ENCODE data around the gene ITGB7. TPM values are rescaled to one million over a fixed set of nuclear protein-coding genes. Genes with fewer than 3 reads are reported as not detected.

ITGB7 gene
- total and polyA plus RNA-seq, 2 of the 4 experiments (the other 2 are of a cell fraction), result 0.18 to 0.44 TPM

DNA sequence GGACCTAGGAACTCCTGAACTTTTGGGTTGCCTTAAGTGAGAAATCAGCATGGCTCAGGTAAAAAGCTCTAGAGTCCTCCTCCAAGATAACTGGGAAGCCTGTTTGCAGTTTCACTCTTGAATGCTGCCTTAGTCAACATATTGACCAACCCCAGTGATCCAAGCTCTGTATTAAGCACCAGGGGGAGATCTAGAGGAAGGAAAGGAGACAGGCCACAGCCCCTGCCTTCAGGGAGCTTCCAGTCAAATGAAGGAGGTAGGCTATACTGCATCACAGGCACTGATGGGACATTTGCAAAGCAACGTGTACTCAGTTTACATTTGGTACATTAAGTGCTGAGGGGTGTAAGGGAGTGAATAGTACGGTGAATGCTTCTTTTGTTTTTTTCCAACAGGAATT, 25.1 kb downstream of the ITGB7 start:
- H2BK120ac ChIP-seq (ENCODE audit: low read depth, low read length), result peak overlapping the region; percentile 2; the same call in 1 of the 2 replicates
- peak overlapping the region; percentile 45 for H4K91ac ChIP-seq (ENCODE audit: insufficient read depth, low read depth, low read length)
- H3K9me3 ChIP-seq (ENCODE audit: control insufficient read depth, insufficient read depth, low read length), result no peaks in the 10 kb centered on the region
- peak overlapping the region; percentile 76 for H3K9ac ChIP-seq (ENCODE audit: low read depth, low read length)
- H2BK15ac ChIP-seq (ENCODE audit: low read depth, low read length), result no peak overlapping the region
- H3K27me3 ChIP-seq (ENCODE audit: control insufficient read depth, insufficient read depth, low read length), result no peaks in the 10 kb centered on the region
- peaks cover 36 to 66% of the 10 kb centered on the region in 2 experiments for H3K79me1 ChIP-seq (ENCODE audit: low read depth in 1 of 2, low read length in 2 of 2)
- intact Hi-C loops (cut with micrococcal nuclease), result loop anchor here (2.0 kb wide), 2 partner anchors 83 to 103 kb away; partner anchors contain the start of gene SPRYD3
- 83% methylated on average over 1 of the region's 2 CpGs; no CpG with 5 or more reads in 1 of the 2 experiments for WGBS, 2 experiments (ENCODE audit: extremely low coverage in 2 of 2, insufficient read length in 1 of 2)
- peak overlapping the region; percentile 75 for H2AK9ac ChIP-seq (replicated peaks; ENCODE audit: low read depth, low read length, poor library complexity)
- H3K4ac ChIP-seq (ENCODE audit: low read depth, low read length), result peak overlapping the region; percentile 81
- peak overlapping the region; percentile 7 to 53; a peak in 2 of 4 replicates for H4K8ac ChIP-seq (ENCODE audit: low read depth in 2 of 2, low read length in 2 of 2)
- in situ Hi-C loops (cut with MboI; ENCODE audit: low sequenced_read_pairs), result no loop called here
- peak overlapping the region; percentile 64; the same call in 1 of the 2 replicates for H2AK5ac ChIP-seq (ENCODE audit: low read depth, low read length)
- H3K9me1 ChIP-seq (ENCODE audit: insufficient read depth, low read length), result peaks cover 12% of the 10 kb centered on the region
- H3K4me1 ChIP-seq (ENCODE audit: control insufficient read depth, insufficient read depth, low read length), result peaks cover 17% of the 10 kb centered on the region
- H2BK20ac ChIP-seq (ENCODE audit: low read depth, low read length), result no peak overlapping the region
- peak overlapping the region; percentile 87; the same call in 1 of the 2 replicates for H3K27ac ChIP-seq (ENCODE audit: insufficient read depth, low read length)
- TF ChIP-seq NFE2L2 (IDR thresholded peaks at IDR 0.05; ENCODE audit: low read depth, low read length), result no peak
- no peak for TF ChIP-seq CTCF (conservative IDR thresholded peaks at IDR 0.05; ENCODE audit: low read depth, low read length)
- TF ChIP-seq, protein P1, sequence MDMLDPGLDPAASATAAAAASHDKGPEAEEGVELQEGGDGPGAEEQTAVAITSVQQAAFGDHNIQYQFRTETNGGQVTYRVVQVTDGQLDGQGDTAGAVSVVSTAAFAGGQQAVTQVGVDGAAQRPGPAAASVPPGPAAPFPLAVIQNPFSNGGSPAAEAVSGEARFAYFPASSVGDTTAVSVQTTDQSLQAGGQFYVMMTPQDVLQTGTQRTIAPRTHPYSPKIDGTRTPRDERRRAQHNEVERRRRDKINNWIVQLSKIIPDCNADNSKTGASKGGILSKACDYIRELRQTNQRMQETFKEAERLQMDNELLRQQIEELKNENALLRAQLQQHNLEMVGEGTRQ (IDR thresholded peaks at IDR 0.05; ENCODE audit: low read depth, low read length), result no peak
- no peak for TF ChIP-seq RFX5 (IDR thresholded peaks at IDR 0.05; ENCODE audit: low read depth, low read length)
- TF ChIP-seq MAFK (IDR thresholded peaks at IDR 0.05; ENCODE audit: low read depth, low read length), result no peak
- no peak for TF ChIP-seq MXI1 (IDR thresholded peaks at IDR 0.05; ENCODE audit: borderline replicate concordance, low read depth, low read length)
- TF ChIP-seq POLR2A (IDR thresholded peaks at IDR 0.05; ENCODE audit: low read depth, low read length), result no peak
- TF ChIP-seq ELK1 (IDR thresholded peaks at IDR 0.05; ENCODE audit: borderline replicate concordance, low read depth, low read length), result no peak
- TF ChIP-seq RCOR1 (IDR thresholded peaks at IDR 0.05; ENCODE audit: insufficient replicate concordance, low read length), result no peak
- TF ChIP-seq FOS (IDR thresholded peaks at IDR 0.05; ENCODE audit: low read depth, low read length), result no peak
- TF ChIP-seq CHD1 (IDR thresholded peaks at IDR 0.05; ENCODE audit: low read depth, low read length), result no peak
- no peak for TF ChIP-seq CEBPB (IDR thresholded peaks at IDR 0.05; ENCODE audit: low read depth, low read length)
- TF ChIP-seq BHLHE40 (IDR thresholded peaks at IDR 0.05; ENCODE audit: low read depth, low read length), result no peak
- TF ChIP-seq MAZ (IDR thresholded peaks at IDR 0.05; ENCODE audit: borderline replicate concordance, low read depth, low read length), result no peak
- TF ChIP-seq RAD21 (IDR thresholded peaks at IDR 0.05; ENCODE audit: low read length), result no peak
- TF ChIP-seq SMC3 (IDR thresholded peaks at IDR 0.05; ENCODE audit: low read depth, low read length), result no peak
- no peak for ATAC-seq (ENCODE audit: low read depth)
- peak overlapping the region; percentile 93 for H2BK5ac ChIP-seq (ENCODE audit: low read depth, low read length, poor library complexity, severe bottlenecking)
- DNase-seq, result no peak
- peak overlapping the region; percentile 56; the same call in 1 of the 2 replicates for H4K5ac ChIP-seq (ENCODE audit: low read depth, low read length)
- peaks cover 33% of the 10 kb centered on the region for H3K36me3 ChIP-seq (ENCODE audit: control insufficient read depth, insufficient read depth, low read length)
- peak overlapping the region; percentile 86 for H3K23ac ChIP-seq (ENCODE audit: low read depth, low read length)
- H4K20me1 ChIP-seq (ENCODE audit: insufficient read depth, low read length), result peaks cover 21% of the 10 kb centered on the region; the same call in 1 of the 2 replicates
- ChIA-PET POLR2A (ENCODE audit: unreplicated experiment) (interaction anchor here (0.7 to 0.9 kb wide), 2 partner anchors 21 to 1879 kb away, joined by 3 to 4 read pairs; no protein-coding TSS in a partner anchor), CTCF (interaction anchor here (0.6 to 2.3 kb wide), 3 partner anchors 9 to 1187 kb away, joined by 3 to 10 read pairs (median 3); no protein-coding TSS in a partner anchor)
- dilution Hi-C loops (cut with HindIII; ENCODE audit: low sequenced_read_pairs, unreplicated experiment), result no loop called here
- peak overlapping the region; percentile 75 for H3K4me3 ChIP-seq (ENCODE audit: insufficient read depth, low read depth, low read length)
- peak overlapping the region; percentile 82 for H3K14ac ChIP-seq (replicated peaks; ENCODE audit: low read depth, low read length)
- peak overlapping the region; percentile 60 for H3K56ac ChIP-seq (ENCODE audit: extremely low read depth, insufficient read depth, low read length)
- H3K4me2 ChIP-seq (ENCODE audit: low read depth, low read length), result peak overlapping the region; percentile 94
- peak overlapping the region; percentile 38 for H3K18ac ChIP-seq (ENCODE audit: low read depth, low read length)
- TSS peak; percentile 51 for BruUV-seq (replicated peaks)
- no peak overlapping the region for H2AFZ ChIP-seq (replicated peaks; ENCODE audit: low read length, poor library complexity)
